ENCODE results near the gene COG8. TPM values are rescaled to one million over a fixed set of nuclear protein-coding genes. Genes with fewer than 3 reads are reported as not detected.
A peak's percentile ranks its signal among the peaks of the same experiment; 100 is the strongest.
"Not testable (repeated sequence)": the region's sequence is repeated elsewhere in the genome, so short reads cannot be mapped to it uniquely, and the experiment has no call there.

COG8 gene
- polyA plus RNA-seq, 4 donors = 28.8 to 43.8 (median 32.4) TPM

- no peak for DNase-seq (ENCODE audit: low read depth in 4 of 4, low spot score in 2 of 4)
These were observed 19.3 kb downstream of the COG8 start for GRCh38 chr16:69319826-69320739.

GRCh38 chr16:69319381-69319780 lies 20.0 kb downstream of the COG8 start:
- no peak for DNase-seq (ENCODE audit: low read depth in 4 of 4, low spot score in 2 of 4)

- no peak for DNase-seq (ENCODE audit: low read depth in 4 of 4, low spot score in 2 of 4)
These were observed 20.5 kb downstream of the COG8 start for GRCh38 chr16:69318911-69319289.

GRCh38 chr16:69318177-69318910 lies 21.0 kb downstream of the COG8 start:
- no peak for DNase-seq (ENCODE audit: low read depth in 4 of 4, low spot score in 2 of 4)

GRCh38 chr16:69316595-69317034 lies 22.7 kb downstream of the COG8 start:
- DNase-seq (ENCODE audit: low read depth in 4 of 4, low spot score in 2 of 4) = no peak

GRCh38 chr16:69315486-69316311 lies 23.7 kb downstream of the COG8 start:
- DNase-seq (ENCODE audit: low read depth in 4 of 4, low spot score in 2 of 4) = no peak

GRCh38 chr16:69314534-69314933 lies 24.8 kb downstream of the COG8 start:
- no peak for DNase-seq (ENCODE audit: low read depth in 4 of 4, low spot score in 2 of 4)

- no peak for DNase-seq (ENCODE audit: low read depth in 4 of 4, low spot score in 2 of 4)
These were observed 25.9 kb downstream of the COG8 start for GRCh38 chr16:69313469-69313868.

- DNase-seq (ENCODE audit: low read depth in 4 of 4, low spot score in 2 of 4) = no peak
These were observed 27.6 kb downstream of the COG8 start for GRCh38 chr16:69311533-69312387.

GRCh38 chr16:69310653-69311532 lies 28.5 kb downstream of the COG8 start, which contains the start of gene VPS4A:
Gene VPS4A, plus strand, starts transcription at chr16:69311350. Its CDS starts 162 bp downstream, at chr16:69311512.
- DNase-seq (ENCODE audit: low read depth in 4 of 4, low spot score in 2 of 4) = peak; percentile 77 to 93 (median 88)

GRCh38 chr16:69309316-69309715 lies 30.0 kb downstream of the COG8 start:
- DNase-seq (ENCODE audit: low read depth in 4 of 4, low spot score in 2 of 4) = no peak

- DNase-seq (ENCODE audit: low read depth in 4 of 4, low spot score in 2 of 4) = no peak
These were observed 31.5 kb downstream of the COG8 start for GRCh38 chr16:69307856-69308255.

- no peak for DNase-seq (ENCODE audit: low read depth in 4 of 4, low spot score in 2 of 4)
These were observed 32.3 kb downstream of the COG8 start for GRCh38 chr16:69307091-69307490.

- no peak for DNase-seq (ENCODE audit: low read depth in 4 of 4, low spot score in 2 of 4)
These were observed 33.3 kb downstream of the COG8 start for GRCh38 chr16:69306031-69306430.

- no peak for DNase-seq (ENCODE audit: low read depth in 4 of 4, low spot score in 2 of 4)
These were observed 37.1 kb downstream of the COG8 start for GRCh38 chr16:69302301-69302700.

- no peak for DNase-seq (ENCODE audit: low read depth in 4 of 4, low spot score in 2 of 4)
These were observed 37.5 kb downstream of the COG8 start for GRCh38 chr16:69301861-69302260.

- no peak for DNase-seq (ENCODE audit: low read depth in 4 of 4, low spot score in 2 of 4)
These were observed 38.2 kb downstream of the COG8 start for GRCh38 chr16:69301187-69301586.

GRCh38 chr16:69298261-69298660 lies 41.1 kb downstream of the COG8 start:
- no peak for DNase-seq (ENCODE audit: low read depth in 4 of 4, low spot score in 2 of 4)

GRCh38 chr16:69296771-69297170 lies 42.6 kb downstream of the COG8 start:
- not testable (repeated sequence) for DNase-seq (ENCODE audit: low read depth in 4 of 4, low spot score in 2 of 4)
